A549 (cell line): Measurements from ENCODE around the gene RARA. TPM values are rescaled to one million over a fixed set of nuclear protein-coding genes. Genes with fewer than 3 reads are reported as not detected.

ENCODE experiments used
- ATAC-seq, 2 experiments: fragments of 200-7000 bp in 1 of 2; fragments of >200 bp in 1 of 2; cut with Nextera tagmentation in 1 of 2; cut with Tn5 transposase in 1 of 2; 3 replicates each; pipeline versions ENCODE4 v1.8.0 to v1.9.1; 2018 to 2020; ENCODE audit warnings: mild to moderate bottlenecking in 1 of 2, moderate library complexity in 1 of 2
- CTCF ChIA-PET: fragments of 300-600 bp; sonication (Branson Sonifier 250); formaldehyde crosslinking; extraction: SDS; loops from one replicate; lab custom pipeline; 2021; ENCODE audit warnings: antibody characterized with exemption, inconsistent platforms; lab: Yijun Ruan, JAX
- POLR2A ChIA-PET: fragments of 350-600 bp; formaldehyde crosslinking; extraction: SDS; loops from one replicate; lab custom pipeline; 2021; ENCODE audit warnings: antibody characterized with exemption, inconsistent platforms; lab: Yijun Ruan, JAX
- DNase-seq, 2 experiments: peaks; one replicate each; pipeline versions ENCODE4 v3.0.0 to v3.0.0-alpha.2; 2011 to 2016; ENCODE audit warnings: low read depth in 1 of 2, low spot score in 1 of 2
- FAIRE-seq: peaks from 2 replicates; lab custom pipeline; 2011; peaks lifted over from hg19 to GRCh38; lab: Jason Lieb, UNC
- H3K27ac ChIP-seq, 2 experiments: fragments of >200 bp; sonication (Bioruptor Twin); formaldehyde crosslinking; 3 replicates each; pipeline ENCODE4 v1.5.1; 2016 to 2017
- H3K4me1 ChIP-seq: fragments of >200 bp; sonication (Bioruptor Twin); formaldehyde crosslinking; 3 replicates; pipeline ENCODE4 v1.6.1; 2016
- H3K4me2 ChIP-seq: fragments of >200 bp; sonication (Bioruptor Twin); formaldehyde crosslinking; 3 replicates; pipeline ENCODE4 v1.6.1; 2016
- H3K4me3 ChIP-seq: fragments of >200 bp; sonication (Bioruptor Twin); formaldehyde crosslinking; 3 replicates; pipeline ENCODE4 v1.5.1; 2016
- H3K9me3 ChIP-seq: fragments of >200 bp; sonication (Bioruptor Twin); formaldehyde crosslinking; 3 replicates; pipeline ENCODE4 v1.6.1; 2016
- BCL3 ChIP-seq: fragments of >200 bp; sonication (Bioruptor Twin); formaldehyde crosslinking; IDR thresholded peaks from 3 replicates; pipeline ENCODE4 v1.6.1; 2016
- BHLHE40 ChIP-seq: IDR thresholded peaks from 2 replicates; pipeline ENCODE4 v1.6.1; 2012; ENCODE audit warnings: low read depth, low read length, inconsistent platforms
- CTCF ChIP-seq: fragments of >200 bp; sonication (Bioruptor Twin); formaldehyde crosslinking; IDR thresholded peaks from 3 replicates; pipeline ENCODE4 v1.5.1; 2016
- ELK1 ChIP-seq: fragments of 150-350 bp; IDR thresholded peaks from 2 replicates; pipeline ENCODE4 v1.6.1; 2014; ENCODE audit warnings: low read depth, mild to moderate bottlenecking, low read length
- FOSB ChIP-seq: fragments of 250-450 bp; sonication (Bioruptor Pico); IDR thresholded peaks from 2 replicates; pipeline ENCODE4 v1.5.0; 2020; ENCODE audit warnings: mild to moderate bottlenecking, moderate library complexity
- FOSL2 ChIP-seq, 2 experiments: fragments of 450-650 bp in 1 of 2; fragments of >200 bp in 1 of 2; sonication (Bioruptor Twin) in 1 of 2; formaldehyde crosslinking; IDR thresholded peaks; 2 replicates each; pipeline versions ENCODE4 v1.5.0 to v1.6.1; 2016 to 2020; ENCODE audit warnings: mild to moderate bottlenecking in 1 of 2, moderate library complexity in 1 of 2
- HES2 ChIP-seq: fragments of >200 bp; sonication (Bioruptor Twin); formaldehyde crosslinking; IDR thresholded peaks from 2 replicates; pipeline ENCODE4 v1.6.1; 2016
- HEYL ChIP-seq: fragments of 250-450 bp; sonication (Bioruptor Pico); IDR thresholded peaks from 2 replicates; pipeline ENCODE4 v1.8.0; 2021; ENCODE audit warnings: mild to moderate bottlenecking, moderate library complexity
- KDM5A ChIP-seq: fragments of 200-600 bp; sonication (generic); IDR thresholded peaks from 2 replicates; pipeline ENCODE4 v1.6.1; 2016; ENCODE audit warnings: antibody characterized with exemption, mild to moderate bottlenecking
- MAX ChIP-seq: IDR thresholded peaks from 2 replicates; pipeline ENCODE4 v1.6.1; 2012
- MAZ ChIP-seq: fragments of 150-350 bp; IDR thresholded peaks from 2 replicates; pipeline ENCODE4 v1.6.1; 2014; ENCODE audit warnings: antibody characterized with exemption, low read depth, low read length, borderline replicate concordance
- PHF8 ChIP-seq: fragments of 200-600 bp; sonication (generic); IDR thresholded peaks from 2 replicates; pipeline ENCODE4 v1.6.1; 2016; ENCODE audit warnings: low read depth, mild to moderate bottlenecking, antibody characterized with exemption, moderate library complexity, borderline replicate concordance
- RARB ChIP-seq: fragments of 250-450 bp; sonication (Bioruptor Pico); IDR thresholded peaks from 2 replicates; pipeline ENCODE4 v1.8.0; 2021; ENCODE audit warnings: mild to moderate bottlenecking, moderate library complexity
- RFX5 ChIP-seq: fragments of 450-650 bp; IDR thresholded peaks from 2 replicates; pipeline ENCODE4 v1.7.1; 2014; ENCODE audit warnings: antibody characterized with exemption, mild to moderate bottlenecking, moderate library complexity
- TP53 ChIP-seq: fragments of 250-450 bp; sonication (Bioruptor Pico); IDR thresholded peaks from 2 replicates; pipeline ENCODE4 v1.5.0; 2021; ENCODE audit warnings: mild to moderate bottlenecking, moderate library complexity
- ZC3H11A ChIP-seq: fragments of 450-650 bp; IDR thresholded peaks from 2 replicates; pipeline ENCODE4 v1.6.1; 2014; ENCODE audit warnings: antibody characterized with exemption, mild to moderate bottlenecking
- WGBS: methylation state at CpG from one replicate; pipeline ENCODE4 v1.1.6; 2017; ENCODE audit errors: missing lambda C conversion rate; 5-methylcytosine and 5-hydroxymethylcytosine counted together
- polyA plus RNA-seq, 4 experiments: library from polyadenylated mRNA; depleted of rRNA in 3 of 4; stranded (reverse); fragments of >200 nt; fragmentation: RNase III in 1 of 4; extraction: RNeasy Plus Mini Kit Qiagen cat#74134 plus additional on column Dnase treatment in 1 of 4; gene quantifications; 2 replicates in 3 of 4; 3 replicates in 1 of 4; pipeline ENCODE4 v1.2.3, GENCODE V29; 2011 to 2017

Gene RARA
- polyA plus RNA-seq, 2 of the 4 experiments (the other 2 are of a cell fraction) = 8.6 to 17.2 TPM

GRCh38 chr17:40312131-40312731, 3.3 kb downstream of the RARA start:
- H3K4me1 ChIP-seq = peaks cover 95% of the 10 kb centered on the region
- no peaks in the 10 kb centered on the region for H3K9me3 ChIP-seq
- TF ChIP-seq HEYL (CRISPR knock-in tag) (no peak), ZC3H11A (no peak), RARB (no peak), BCL3 (no peak), MAX (no peak), MAZ (no peak), PHF8 (no peak), FOSB (CRISPR knock-in tag) (no peak), TP53 (CRISPR knock-in tag) (no peak), BHLHE40 (no peak), ELK1 (no peak), HES2 (no peak), RFX5 (no peak)
- TF ChIP-seq, all 56 proteins: peak for 0
- ChIA-PET POLR2A (no interaction called here), CTCF (interaction anchor here (0.6 to 50.4 kb wide), 5 partner anchors 6 to 339 kb away, joined by 3 to 2395 read pairs (median 1069); partner anchors contain the start of genes CDC6, GJD3 and RARA)
- H3K4me3 ChIP-seq = no peak overlapping the region
- 35% methylated on average over 7 of the region's 7 CpGs for WGBS
- no peak for DNase-seq
- ATAC-seq = no peak
- FAIRE-seq = no peak
- peak overlapping the region; percentile 99 for H3K4me2 ChIP-seq
- peak overlapping the region; percentile 95 to 97 for H3K27ac ChIP-seq

GRCh38 chr17:40312893-40313667, 4.1 kb downstream of the RARA start:
- ChIA-PET CTCF (interaction anchor here (30.7 to 50.4 kb wide), 3 partner anchors 5 to 45 kb away, joined by 1069 to 2395 read pairs (median 1069); partner anchors contain the start of genes CDC6, GJD3 and RARA), POLR2A (no interaction called here)
- TF ChIP-seq CTCF (no peak), FOSL2 (IDR thresholded peaks at IDR 0.05) (no peak), FOSL2 (CRISPR knock-in tag; IDR thresholded peaks at IDR 0.05) (no peak), KDM5A (no peak), MAX (0 out of 2 replicates have a peak, but pooled peaks have one; percentile 32)
- Histone ChIP-seq H3K4me2 (peak overlapping the region; percentile 99), H3K4me1 (peaks cover 91% of the 10 kb centered on the region), H3K4me3 (no peak overlapping the region; the same call in 2 of the 3 replicates), H3K9me3 (no peaks in the 10 kb centered on the region), H3K27ac (peak overlapping the region; percentile 95 to 97)
- DNase-seq (no peak), FAIRE-seq (no peak), ATAC-seq (no peak)
- 69% methylated on average over 4 of the region's 4 CpGs for WGBS
